GM19438 (cell line): Measurements from ENCODE around the gene PRR4.

Experiments used
- ATAC-seq: cut with Tn5 transposase; IDR thresholded peaks from one replicate; pipeline ENCODE4 v1.9.1; 2021; ENCODE audit warnings: low read depth; ENCODE audit not compliant: unreplicated experiment

The PRR4 gene

GRCh38 chr12:10802587-10802986, 46.7 kb downstream of the PRR4 start, which contains the start of gene TAS2R7:
TAS2R7 (minus strand) TSS chr12:10802627; CDS start chr12:10802570, 57 bp downstream.
- ATAC-seq = no peak

- no peak for ATAC-seq
Observed at GRCh38 chr12:10801741-10802140, 47.5 kb downstream of the PRR4 start.
